GM19043 (cell line): ENCODE results near the gene DENND2C.
"Not testable (repeated sequence)": the region's sequence is repeated elsewhere in the genome, so short reads cannot be mapped to it uniquely, and the experiment has no call there.

Experiments
- ATAC-seq: cut with Tn5 transposase; IDR thresholded peaks from one replicate; pipeline ENCODE4 v1.9.1; 2021; ENCODE audit warnings: low read depth; ENCODE audit not compliant: unreplicated experiment

DENND2C gene

GRCh38 chr1:114610546-114611245, 59.2 kb downstream of the DENND2C start:
- ATAC-seq, result no peak

GRCh38 chr1:114609826-114610225, 60.0 kb downstream of the DENND2C start:
- ATAC-seq, result no peak

DNA sequence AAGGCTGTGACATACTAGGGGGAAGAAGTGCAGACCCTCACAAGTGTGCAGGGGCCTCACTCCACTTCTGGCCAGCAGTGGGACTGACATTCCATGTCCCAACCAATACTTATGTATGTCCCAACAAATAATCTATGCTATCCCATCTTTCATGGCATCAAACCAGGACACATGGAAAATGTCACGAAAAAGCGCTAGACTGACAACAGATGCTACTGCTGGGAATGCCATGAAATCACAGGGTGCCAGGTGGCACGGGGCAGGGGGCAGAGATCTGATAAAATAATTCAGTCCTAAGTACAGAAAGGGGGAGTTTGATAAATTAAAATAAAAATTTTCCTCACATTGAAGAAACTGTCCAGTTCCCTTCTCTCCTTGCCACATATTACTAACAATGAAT, 60.8 kb downstream of the DENND2C start:
- ATAC-seq, result no peak

GRCh38 chr1:114607223-114607622, 62.6 kb downstream of the DENND2C start:
- no peak for ATAC-seq

DNA sequence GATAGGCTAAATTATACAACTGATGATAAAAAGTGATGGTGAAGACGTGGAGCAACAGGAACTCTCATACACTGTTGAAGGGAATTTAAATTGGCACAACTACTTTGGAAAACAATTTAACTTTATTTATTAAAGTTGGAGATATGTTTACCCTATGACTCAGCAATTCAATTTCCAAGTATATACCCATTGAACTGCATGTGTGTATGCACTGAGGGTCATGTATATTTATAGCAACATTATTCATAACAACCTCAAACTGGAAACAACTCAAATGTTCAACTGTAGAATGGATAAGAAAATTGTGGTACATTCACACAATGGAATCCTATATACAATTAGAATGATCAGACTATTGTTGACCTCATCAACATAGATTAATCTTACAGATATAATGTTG, 71.9 kb downstream of the DENND2C start:
- no peak for ATAC-seq

DNA sequence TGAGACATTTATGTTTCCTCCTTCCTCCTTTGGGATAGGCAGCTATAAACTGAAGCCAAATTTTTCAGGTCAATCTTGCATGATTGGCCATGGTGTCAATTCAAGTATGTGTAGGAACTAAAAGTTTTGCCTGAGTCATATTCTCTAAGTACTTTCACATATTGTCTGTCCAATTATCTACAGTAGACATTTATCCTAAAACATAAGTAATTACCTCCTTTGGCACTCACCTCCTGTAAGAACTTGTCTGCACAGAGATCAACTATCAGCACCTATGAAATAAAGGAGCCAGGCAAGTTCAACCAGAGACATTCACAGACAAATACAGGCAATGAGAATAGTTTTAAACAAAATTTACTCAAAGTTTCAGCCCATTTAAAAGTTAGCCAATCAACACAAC, 74.2 kb downstream of the DENND2C start:
- no peak for ATAC-seq

- no peak for ATAC-seq
Measured at GRCh38 chr1:114594046-114594445, 75.8 kb downstream of the DENND2C start.

- no peak for ATAC-seq
Measured at GRCh38 chr1:114589122-114589521, 80.7 kb downstream of the DENND2C start.

DNA sequence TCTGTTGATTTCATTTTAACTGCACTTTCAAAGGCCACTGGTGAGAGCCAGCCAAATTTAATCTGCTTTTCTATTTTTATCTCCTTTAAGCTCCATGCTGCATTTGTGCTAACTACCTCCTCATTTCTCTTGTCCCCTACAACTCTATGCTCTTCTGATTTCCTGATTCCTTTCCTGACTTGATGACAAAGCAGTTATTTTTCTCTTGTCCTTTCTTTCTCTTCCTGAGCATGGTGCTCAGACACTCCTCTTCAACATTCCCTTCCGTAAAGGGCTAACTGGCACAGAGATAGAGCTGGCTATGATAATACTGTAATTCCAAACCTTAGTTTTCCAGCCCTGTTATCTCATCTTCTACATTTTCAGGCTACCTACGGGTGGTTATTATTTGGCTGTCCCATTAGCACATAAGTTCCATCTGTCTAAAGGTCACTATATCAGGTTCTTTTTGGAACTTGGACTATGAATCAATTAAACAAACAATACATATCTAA, 81.6 kb downstream of the DENND2C start:
- ATAC-seq, result no peak

DNA sequence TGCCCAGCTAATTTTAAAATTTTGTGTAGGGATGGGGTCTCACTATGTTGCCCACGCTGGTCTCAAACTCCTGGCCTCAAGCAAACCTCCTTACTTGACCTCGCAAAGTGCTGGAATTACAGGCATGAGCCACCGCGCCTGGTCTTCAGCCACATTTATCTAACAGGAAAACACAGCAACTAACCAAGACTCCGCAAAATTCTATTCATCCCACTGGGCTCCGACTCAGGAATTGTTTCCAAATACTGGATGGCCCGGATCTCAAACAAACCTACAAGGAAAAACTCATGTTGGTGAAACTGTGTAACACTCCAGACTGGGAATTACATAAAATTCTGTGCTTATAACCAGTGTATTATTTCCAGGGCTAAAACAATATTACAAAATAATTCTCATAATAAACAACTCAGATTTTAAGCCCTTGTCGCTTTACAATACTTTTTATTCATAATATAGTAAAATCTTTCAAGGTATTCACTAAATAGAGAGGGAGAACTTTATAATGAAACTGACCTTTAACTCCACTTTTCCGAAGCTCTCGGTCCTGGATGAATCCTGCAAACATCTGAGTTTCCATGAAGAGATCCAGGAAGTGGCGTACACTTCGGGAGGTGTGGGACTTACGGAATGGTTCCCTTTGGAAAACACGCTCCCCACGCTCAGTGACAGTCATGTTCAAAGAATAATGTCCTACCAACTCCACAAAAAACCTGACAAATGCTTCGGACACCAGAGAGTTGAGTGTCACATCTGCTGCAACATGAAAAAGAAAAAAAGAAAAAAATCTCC, 82.5 kb downstream of the DENND2C start:
- no peak for ATAC-seq

DNA sequence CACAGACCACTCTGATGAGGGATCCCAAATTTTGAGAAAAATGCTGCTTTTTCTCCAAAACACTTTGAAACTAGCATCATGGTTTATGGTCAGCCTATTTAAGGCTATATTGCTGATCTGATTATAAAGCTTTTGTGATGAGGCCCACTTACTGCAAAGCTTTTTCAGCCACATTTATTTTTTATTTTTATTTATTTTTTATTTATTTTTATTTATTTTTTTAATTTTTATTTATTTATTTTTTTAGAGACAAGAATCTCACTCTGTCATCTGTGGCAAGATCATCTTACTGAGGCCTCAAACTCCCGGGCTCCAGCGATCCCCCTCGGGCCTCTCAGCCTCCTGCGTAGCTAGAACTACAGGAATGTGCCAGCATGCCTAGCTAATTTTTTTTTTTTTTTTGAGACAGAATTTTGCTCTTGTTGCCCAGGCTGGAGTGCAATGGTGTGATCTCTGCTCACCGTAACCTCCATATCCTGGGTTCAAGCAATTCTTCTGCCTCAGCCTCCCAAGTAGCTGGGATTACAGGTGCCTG, 83.3 kb downstream of the DENND2C start:
- no peak for ATAC-seq

DNA sequence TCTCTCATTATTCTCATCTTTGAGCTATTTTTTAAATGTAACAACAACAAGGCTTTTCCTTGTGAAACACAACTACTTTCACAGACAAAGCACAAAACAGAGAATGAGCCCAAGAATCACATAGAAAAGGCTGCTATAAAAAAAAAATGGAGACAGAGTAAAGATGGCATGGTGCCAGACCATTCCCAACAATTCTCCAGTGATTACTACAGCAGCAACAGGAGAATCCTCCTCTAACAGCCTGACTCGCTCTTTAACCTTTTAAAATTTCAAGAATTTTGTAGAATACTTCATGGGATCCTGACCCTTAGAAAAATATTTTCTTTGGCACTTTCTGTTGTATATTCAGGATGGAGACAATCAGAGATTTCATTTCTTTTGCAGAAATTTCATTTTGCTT, 84.6 kb downstream of the DENND2C start:
- ATAC-seq, result no peak

DNA sequence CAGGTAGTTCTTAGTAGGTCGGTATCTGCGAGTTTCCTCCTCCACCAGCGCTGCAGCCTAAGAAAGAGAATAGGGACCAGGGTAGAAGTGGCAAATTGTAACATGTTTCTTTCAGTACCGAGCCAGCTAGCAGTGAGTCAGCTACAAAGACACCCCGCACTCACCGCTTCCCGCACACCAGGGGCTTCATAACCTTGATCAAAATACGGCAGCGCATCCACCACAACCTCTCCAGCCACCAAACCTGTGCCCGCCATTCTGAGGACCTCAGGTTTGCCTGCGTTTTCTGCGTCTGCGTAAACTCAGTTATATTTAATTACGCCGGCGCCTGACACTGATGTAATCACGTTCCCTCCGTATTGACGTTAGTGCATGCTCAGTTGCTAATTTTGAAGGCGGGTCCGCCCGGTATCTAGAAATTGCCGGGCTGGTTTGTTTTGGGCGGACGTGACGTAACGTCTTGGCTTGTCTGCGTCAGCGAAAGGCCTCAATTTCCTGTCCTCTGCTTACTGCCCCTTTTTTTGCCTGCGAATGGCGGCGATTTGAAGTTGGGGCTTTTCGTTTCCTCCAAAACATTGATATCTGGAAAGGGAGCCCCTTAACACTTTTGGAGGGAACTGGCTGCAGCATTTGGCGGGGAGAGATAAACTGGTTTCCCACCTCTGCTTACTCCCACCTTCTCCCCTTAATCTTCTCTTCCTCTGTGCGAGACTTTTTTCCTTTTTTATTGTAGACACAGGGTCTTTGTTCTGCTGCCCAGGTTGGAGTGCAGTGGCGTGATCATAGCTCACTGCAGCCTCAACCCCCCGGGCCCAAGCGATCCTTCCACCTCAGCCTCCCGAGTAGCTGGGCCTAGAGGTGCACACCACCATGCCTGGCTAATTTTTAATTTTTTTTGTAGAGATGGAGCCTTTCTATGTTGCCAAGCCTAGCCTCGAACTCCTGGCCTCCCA, 88.2 kb downstream of the DENND2C start, which contains the start of gene BCAS2:
Gene BCAS2 (minus strand): TSS at position 281 of the 953 bp plus-strand sequence. CDS start 24 bp downstream, at position 257.
- peak; percentile 99 for ATAC-seq

DNA sequence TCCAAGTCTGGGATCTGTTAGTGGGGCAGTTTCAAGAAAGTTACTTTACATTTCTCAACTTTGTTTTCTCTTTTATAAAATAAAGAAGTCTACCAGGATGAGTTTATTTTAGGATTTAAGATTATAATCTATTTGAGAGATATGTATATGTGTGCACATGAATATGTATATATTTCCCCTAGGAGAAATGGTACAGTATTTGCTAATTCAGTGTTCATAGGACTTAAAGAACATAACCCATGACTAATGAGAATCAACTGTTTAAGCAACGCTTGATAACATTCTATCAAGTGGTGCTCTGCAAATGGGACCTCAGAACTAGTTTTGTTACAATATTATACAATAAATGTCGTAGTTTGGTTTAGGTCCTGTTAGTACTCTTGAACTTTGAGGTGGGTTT, 95.5 kb downstream of the DENND2C start:
- no peak for ATAC-seq

- ATAC-seq, result no peak
Measured at GRCh38 chr1:114564141-114564540, 105.7 kb downstream of the DENND2C start.

DNA sequence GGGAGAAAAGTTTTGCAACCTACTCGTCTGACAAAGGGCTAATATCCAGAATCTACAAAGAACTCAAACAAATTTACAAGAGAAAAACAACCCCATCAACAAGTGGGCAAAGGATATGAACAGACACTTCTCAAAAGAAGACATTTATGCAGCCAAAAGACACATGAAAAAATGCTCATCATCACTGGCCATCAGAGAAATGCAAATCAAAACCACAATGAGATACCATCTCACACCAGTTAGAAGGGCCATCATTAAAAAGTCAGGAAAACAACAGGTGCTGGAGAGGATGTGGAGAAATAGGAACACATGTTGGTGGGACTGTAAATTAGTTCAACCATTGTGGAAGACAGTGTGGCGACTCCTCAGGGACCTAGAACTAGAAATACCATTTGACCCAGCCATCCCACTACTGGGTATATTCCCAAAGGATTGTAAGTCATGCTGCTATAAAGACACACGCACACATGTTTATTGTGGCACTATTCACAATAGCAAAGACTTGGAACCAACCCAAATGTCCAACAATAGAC, 106.8 kb downstream of the DENND2C start:
- ATAC-seq, result not testable (repeated sequence)

DNA sequence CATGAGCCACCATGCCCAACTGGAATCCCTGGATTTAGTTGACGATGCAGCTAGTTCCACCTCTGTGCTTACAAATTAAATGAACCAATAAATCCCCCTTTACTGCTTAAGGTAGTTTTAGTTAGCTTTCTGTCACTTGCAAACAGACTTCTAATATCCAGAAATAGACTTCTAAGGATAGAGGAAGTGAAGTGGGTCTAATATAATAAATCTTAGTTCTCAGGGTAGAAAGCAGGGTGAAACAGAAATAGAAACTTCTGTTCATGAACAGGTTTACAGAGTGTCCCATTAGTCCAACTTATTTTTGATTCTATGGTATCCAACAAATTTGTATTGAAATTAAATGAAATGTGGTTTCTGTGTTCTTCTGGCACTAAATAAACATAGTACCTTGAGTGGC, 108.5 kb downstream of the DENND2C start:
- ATAC-seq, result no peak

DNA sequence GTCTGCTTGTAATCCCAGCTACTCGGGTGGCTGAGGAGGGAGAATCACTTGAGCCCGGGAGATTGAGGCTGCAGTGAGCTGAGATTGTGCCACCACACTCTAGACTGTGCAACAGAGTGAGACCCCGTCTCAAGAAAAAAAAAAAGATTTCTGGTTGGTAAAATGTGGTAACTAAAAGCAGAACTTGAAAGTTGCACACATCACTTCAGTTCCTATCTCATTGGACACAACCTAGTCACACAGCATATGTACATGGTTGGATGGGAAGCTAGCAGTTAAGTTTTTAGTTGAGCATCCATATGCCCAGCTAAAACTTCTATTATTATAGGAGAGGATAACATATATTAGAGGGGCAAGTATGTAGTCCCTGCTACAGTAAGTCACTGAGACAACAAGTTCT, 110.5 kb downstream of the DENND2C start:
- ATAC-seq, result peak; percentile 55

GRCh38 chr1:114558544-114558943, 111.3 kb downstream of the DENND2C start:
- ATAC-seq, result no peak

- no peak for ATAC-seq
Measured at GRCh38 chr1:114554577-114554976, 115.3 kb downstream of the DENND2C start.
